AG04450 (cell line): ENCODE data around the gene SCGB1C2. TPM values are rescaled to one million over a fixed set of nuclear protein-coding genes. Genes with fewer than 3 reads are reported as not detected.
"Not testable (repeated sequence)": the region's sequence is repeated elsewhere in the genome, so short reads cannot be mapped to it uniquely, and the experiment has no call there.

Source experiments
- CTCF ChIA-PET: fragments of 300-600, 350-600 bp; formaldehyde crosslinking; extraction: SDS; loops from one replicate; lab custom pipeline; 2022; ENCODE audit warnings: antibody characterized with exemption, inconsistent platforms; lab: Charles Lee
- POLR2A ChIA-PET: fragments of 350-600 bp; formaldehyde crosslinking; extraction: SDS; loops from one replicate; lab custom pipeline; 2021; ENCODE audit warnings: antibody characterized with exemption, inconsistent platforms; lab: Yijun Ruan, JAX
- DNase-seq: peaks from one replicate; pipeline ENCODE4 v3.0.0-alpha.2; 2011; ENCODE audit warnings: low read depth, low spot score
- H3K27ac ChIP-seq: one replicate; pipeline ENCODE4 v1.5.1; 2012; ENCODE audit warnings: low read depth, low read length, control low read depth
- H3K27me3 ChIP-seq: one replicate; pipeline ENCODE4 v1.6.0; 2012; ENCODE audit warnings: low read length; ENCODE audit not compliant: control insufficient read depth, insufficient read depth
- H3K4me3 ChIP-seq: 2 replicates; pipeline ENCODE4 v1.5.1; 2011; ENCODE audit warnings: mild to moderate bottlenecking, low read depth, low read length, control low read depth
- H3K9me3 ChIP-seq: 2 replicates; pipeline ENCODE4 v1.5.1; 2012; ENCODE audit warnings: low read length; ENCODE audit not compliant: control insufficient read depth, insufficient read depth
- polyA plus RNA-seq: library from polyadenylated mRNA; depleted of rRNA; stranded (reverse); fragments of >200 nt; gene quantifications from 2 replicates; pipeline ENCODE4 v1.2.3, GENCODE V29; 2011
- TF ChIP-seq, protein P1 (sequence below): IDR thresholded peaks from 2 replicates; pipeline ENCODE4 v1.5.1; 2011; ENCODE audit warnings: low read depth, low read length, control low read depth, inconsistent platforms

Gene SCGB1C2
- polyA plus RNA-seq, 1 experiment = not detected

DNA sequence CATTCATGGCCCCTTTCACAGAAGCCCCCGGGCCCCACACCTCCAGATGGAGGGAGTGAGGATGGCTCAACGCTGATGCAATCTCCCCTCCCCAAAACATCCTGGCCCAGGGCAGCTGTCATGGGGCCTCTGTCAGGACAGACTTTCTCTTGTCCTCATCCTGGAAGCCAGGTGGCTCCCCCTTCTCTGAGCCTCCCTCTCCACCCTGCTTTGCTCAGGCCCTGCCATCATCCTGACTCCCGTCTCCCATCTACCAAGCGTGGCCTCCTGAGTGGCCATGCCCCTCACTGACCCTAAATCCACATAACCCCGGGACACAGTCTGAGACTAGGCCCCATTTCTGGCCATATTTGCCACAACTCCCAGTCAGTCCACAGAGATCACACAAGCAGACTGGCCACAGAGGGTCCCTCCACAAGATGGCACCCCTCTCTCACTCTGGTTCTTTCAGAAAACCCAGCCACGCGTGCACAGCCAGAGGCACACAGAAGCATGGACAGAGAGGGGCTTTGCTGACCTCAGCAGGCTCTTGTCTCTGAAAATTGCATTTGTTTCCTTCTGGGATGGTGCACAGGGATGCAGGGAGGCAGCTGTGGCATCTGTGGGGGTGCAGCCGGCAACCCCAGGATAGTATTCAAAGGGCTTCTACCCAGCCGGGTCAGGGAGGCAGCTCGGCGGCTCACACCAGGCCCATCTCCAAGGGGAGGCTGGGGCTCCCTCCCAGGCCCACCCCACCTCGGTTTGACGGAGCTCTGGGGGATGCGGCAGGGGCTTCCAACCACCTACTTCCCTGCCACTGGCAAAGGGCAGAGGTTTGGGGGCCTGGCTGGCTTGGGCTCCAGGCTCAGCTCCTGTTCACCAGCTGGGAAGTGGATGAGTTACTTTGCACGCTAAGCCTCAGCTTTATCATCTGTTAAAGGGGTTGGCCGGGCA lies 27.2 kb downstream of the SCGB1C2 start:
- peak; percentile 6 for DNase-seq
- POLR2A ChIA-PET = no interaction called here

DNA sequence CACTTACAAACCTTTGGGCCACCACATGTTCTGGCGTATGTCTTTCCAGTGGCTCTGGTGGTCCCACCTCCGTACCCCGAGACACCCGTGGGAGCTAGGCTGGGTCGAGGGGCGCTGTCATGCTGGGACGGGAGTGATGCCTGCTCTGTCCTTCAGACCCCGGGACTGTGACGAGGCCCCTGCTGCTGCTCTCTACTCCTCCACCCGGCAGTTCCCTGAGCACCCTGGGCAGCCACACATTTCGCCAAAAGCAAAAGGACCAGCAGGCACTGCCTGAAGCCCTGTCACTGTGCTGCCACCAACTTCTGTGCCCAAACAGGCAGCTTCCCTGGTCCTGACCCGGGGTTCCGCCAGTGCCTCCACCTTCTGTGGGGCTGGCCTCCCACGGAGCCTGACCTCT lies 28.6 kb downstream of the SCGB1C2 start:
- ChIA-PET CTCF (interaction anchor here (1.6 kb wide), 1 partner anchor 221 kb away, joined by 5 read pairs; no protein-coding TSS in a partner anchor), POLR2A (no interaction called here)
- H3K27ac ChIP-seq = no peak overlapping the region
- peaks cover 5% of the 10 kb centered on the region for H3K27me3 ChIP-seq
- H3K4me3 ChIP-seq = no peak overlapping the region
- H3K9me3 ChIP-seq = peaks cover 4% of the 10 kb centered on the region; the same call in 1 of the 2 replicates
- no peak for DNase-seq
- TF ChIP-seq, protein P1, sequence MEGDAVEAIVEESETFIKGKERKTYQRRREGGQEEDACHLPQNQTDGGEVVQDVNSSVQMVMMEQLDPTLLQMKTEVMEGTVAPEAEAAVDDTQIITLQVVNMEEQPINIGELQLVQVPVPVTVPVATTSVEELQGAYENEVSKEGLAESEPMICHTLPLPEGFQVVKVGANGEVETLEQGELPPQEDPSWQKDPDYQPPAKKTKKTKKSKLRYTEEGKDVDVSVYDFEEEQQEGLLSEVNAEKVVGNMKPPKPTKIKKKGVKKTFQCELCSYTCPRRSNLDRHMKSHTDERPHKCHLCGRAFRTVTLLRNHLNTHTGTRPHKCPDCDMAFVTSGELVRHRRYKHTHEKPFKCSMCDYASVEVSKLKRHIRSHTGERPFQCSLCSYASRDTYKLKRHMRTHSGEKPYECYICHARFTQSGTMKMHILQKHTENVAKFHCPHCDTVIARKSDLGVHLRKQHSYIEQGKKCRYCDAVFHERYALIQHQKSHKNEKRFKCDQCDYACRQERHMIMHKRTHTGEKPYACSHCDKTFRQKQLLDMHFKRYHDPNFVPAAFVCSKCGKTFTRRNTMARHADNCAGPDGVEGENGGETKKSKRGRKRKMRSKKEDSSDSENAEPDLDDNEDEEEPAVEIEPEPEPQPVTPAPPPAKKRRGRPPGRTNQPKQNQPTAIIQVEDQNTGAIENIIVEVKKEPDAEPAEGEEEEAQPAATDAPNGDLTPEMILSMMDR = no peak

More for the DNA sequence above, 27.2 kb downstream of the SCGB1C2 start:
- CTCF ChIA-PET = interaction anchor here (0.7 to 1.6 kb wide), 4 partner anchors 222 to 815 kb away, joined by 3 to 5 read pairs (median 4); partner anchors contain the start of gene NXN
- no peak overlapping the region for H3K4me3 ChIP-seq
- TF ChIP-seq, protein P1 = peak; percentile 60
- peaks cover 5% of the 10 kb centered on the region for H3K27me3 ChIP-seq
- no peak overlapping the region for H3K27ac ChIP-seq
- H3K9me3 ChIP-seq = peaks cover 4% of the 10 kb centered on the region; the same call in 1 of the 2 replicates

DNA sequence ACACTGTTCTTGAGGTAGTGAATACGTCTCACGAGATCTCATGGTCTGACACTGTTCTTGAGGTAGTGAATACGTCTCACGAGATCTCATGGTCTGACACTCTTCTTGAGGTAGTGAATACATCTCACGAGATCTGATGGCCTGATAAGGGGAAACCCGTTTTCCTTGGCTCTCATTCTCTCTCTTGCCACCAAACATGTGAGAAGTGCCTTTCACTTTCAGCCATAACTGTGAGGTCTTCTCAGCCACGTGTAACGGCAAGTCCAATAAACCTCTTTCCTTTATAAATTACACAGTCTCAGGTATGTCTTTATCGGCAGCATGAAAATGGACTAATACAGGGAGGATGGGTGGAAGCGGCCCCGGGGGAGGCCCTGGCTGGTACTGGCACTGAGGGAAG lies 31.2 kb downstream of the SCGB1C2 start:
- CTCF ChIA-PET, DNase-seq, POLR2A ChIA-PET, H3K27ac ChIP-seq, H3K27me3 ChIP-seq, H3K9me3 ChIP-seq, H3K4me3 ChIP-seq: not testable (repeated sequence)

DNA sequence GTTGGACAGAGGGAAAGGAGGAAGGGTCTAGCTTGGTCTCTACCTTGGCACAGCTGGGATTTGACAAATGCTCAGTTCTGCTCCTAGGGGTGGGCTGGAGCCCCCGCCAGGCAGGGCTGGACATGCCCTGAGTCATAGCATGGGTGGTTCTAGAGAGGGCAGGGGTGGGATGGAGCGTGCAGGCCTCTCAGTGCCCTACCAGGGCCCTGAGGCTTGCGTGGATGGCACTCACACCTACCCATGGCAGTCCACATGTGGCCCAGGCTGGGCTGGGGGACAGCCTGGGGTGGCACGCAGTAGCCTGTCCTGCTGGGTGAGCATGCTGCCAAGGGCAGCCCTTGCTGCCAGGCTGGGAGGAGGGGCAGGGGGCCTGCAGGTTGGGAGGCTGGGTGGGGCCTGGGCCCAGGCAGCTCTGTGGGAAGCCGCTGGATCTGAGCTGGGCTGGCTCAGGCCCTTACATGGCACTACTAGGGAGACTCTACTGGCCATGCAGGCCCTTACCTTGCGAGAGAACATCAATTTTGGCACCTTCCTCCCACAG lies 32.8 kb downstream of the SCGB1C2 start:
- ChIA-PET POLR2A (no interaction called here), CTCF (no interaction called here)
- no peak for DNase-seq
- Histone ChIP-seq H3K9me3 (peaks cover 4% of the 10 kb centered on the region; the same call in 1 of the 2 replicates), H3K4me3 (no peak overlapping the region), H3K27ac (no peak overlapping the region), H3K27me3 (peaks cover under 1% of the 10 kb centered on the region)
- TF ChIP-seq, protein P1 = no peak

DNA sequence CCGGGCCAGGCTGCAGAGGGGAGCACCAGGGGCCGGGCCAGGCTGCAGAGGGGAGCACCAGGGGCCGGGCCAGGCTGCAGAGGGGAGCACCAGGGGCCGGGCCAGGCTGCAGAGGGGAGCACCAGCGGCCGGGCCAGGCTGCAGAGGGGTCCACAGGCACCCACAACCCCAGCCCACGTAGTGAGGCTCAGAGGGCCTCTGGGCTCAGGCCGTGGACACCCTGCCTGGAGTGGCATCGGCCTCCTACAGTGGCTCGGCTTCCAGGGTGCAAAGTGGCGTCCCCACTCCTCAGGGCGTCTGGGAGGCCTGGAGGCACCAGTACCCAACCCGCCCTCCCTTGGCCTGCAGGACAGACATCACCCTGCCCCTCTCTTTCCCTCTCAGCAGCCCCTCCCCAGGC lies 34.5 kb downstream of the SCGB1C2 start:
- H3K9me3 ChIP-seq = no peaks in the 10 kb centered on the region; the same call in 1 of the 2 replicates
- no peak overlapping the region for H3K27ac ChIP-seq
- POLR2A ChIA-PET = no interaction called here
- DNase-seq = no peak
- CTCF ChIA-PET = no interaction called here
- TF ChIP-seq, protein P1 = no peak
- H3K27me3 ChIP-seq = peaks cover 8% of the 10 kb centered on the region
- H3K4me3 ChIP-seq = no peak overlapping the region
